HL-60/S4 (cell line): ENCODE data around the gene FAHD2A.
"Not testable (repeated sequence)": the region's sequence is repeated elsewhere in the genome, so short reads cannot be mapped to it uniquely, and the experiment has no call there.

Source experiments
- in situ Hi-C: fragments of 300-500 bp; cut with MboI; formaldehyde crosslinking; loops from 2 replicates; pipeline ENCODE4 v1.14.3; 2022; ENCODE audit warnings: low sequenced_read_pairs

FAHD2A gene

GRCh38 chr2:95375532-95376150 is 26.9 kb upstream of the FAHD2A start:
- in situ Hi-C loops = no loop called here

GRCh38 chr2:95376311-95377215 is 25.9 kb upstream of the FAHD2A start:
- in situ Hi-C loops = no loop called here

GRCh38 chr2:95377216-95378123 is 25.0 kb upstream of the FAHD2A start:
- in situ Hi-C loops = no loop called here

GRCh38 chr2:95378281-95378680 is 24.2 kb upstream of the FAHD2A start:
- in situ Hi-C loops = not testable (repeated sequence)

GRCh38 chr2:95379371-95379831 is 23.1 kb upstream of the FAHD2A start:
- in situ Hi-C loops = no loop called here

- in situ Hi-C loops = no loop called here
Observed at GRCh38 chr2:95380280-95380679, 22.2 kb upstream of the FAHD2A start.

- in situ Hi-C loops = no loop called here
Observed at GRCh38 chr2:95380731-95381130, 21.8 kb upstream of the FAHD2A start.

- in situ Hi-C loops = no loop called here
Observed at GRCh38 chr2:95381212-95382191, 21.0 kb upstream of the FAHD2A start.

- in situ Hi-C loops = no loop called here
Observed at GRCh38 chr2:95382192-95382591, 20.3 kb upstream of the FAHD2A start.

- in situ Hi-C loops = no loop called here
Observed at GRCh38 chr2:95382686-95383634, 19.5 kb upstream of the FAHD2A start.

- in situ Hi-C loops = no loop called here
Observed at GRCh38 chr2:95383635-95384027, 18.9 kb upstream of the FAHD2A start.

- in situ Hi-C loops = no loop called here
Observed at GRCh38 chr2:95384854-95385569, 17.5 kb upstream of the FAHD2A start.

- in situ Hi-C loops = no loop called here
Observed at GRCh38 chr2:95385570-95385984, 16.9 kb upstream of the FAHD2A start.

GRCh38 chr2:95386031-95386430 is 16.5 kb upstream of the FAHD2A start:
- in situ Hi-C loops = no loop called here

- in situ Hi-C loops = no loop called here
Observed at GRCh38 chr2:95387358-95387757, 15.2 kb upstream of the FAHD2A start.

- in situ Hi-C loops = no loop called here
Observed at GRCh38 chr2:95388091-95388692, 14.3 kb upstream of the FAHD2A start.

- in situ Hi-C loops = no loop called here
Observed at GRCh38 chr2:95388856-95389244, 13.7 kb upstream of the FAHD2A start.
